Gastroesophageal sphincter (tissue), 3 donors: ENCODE results near the gene MARK2.

ENCODE experiments used
- POLR2A ChIP-seq, 2 donors: fragments of 450-650 bp; IDR thresholded peaks; one replicate each; pipeline ENCODE4 v1.6.1; 2017; ENCODE audit warnings: antibody characterized with exemption in 2 of 2, mild to moderate bottlenecking in 2 of 2, moderate library complexity in 1 of 2
- POLR2AphosphoS5 ChIP-seq: sonication (generic); formaldehyde crosslinking; IDR thresholded peaks from one replicate; pipeline ENCODE4 v1.6.1; 2017; ENCODE audit warnings: antibody characterized with exemption
- TF ChIP-seq, protein P1 (sequence below), 4 experiments: fragments of 200-600 bp in 2 of 4; fragments of 450-650 bp in 2 of 4; sonication (generic) in 1 of 4; IDR thresholded peaks; one replicate each; pipeline ENCODE4 v1.5.1; 2017 to 2019; ENCODE audit warnings: antibody characterized with exemption in 4 of 4, mild to moderate bottlenecking in 2 of 4, moderate library complexity in 2 of 4

DNA sequence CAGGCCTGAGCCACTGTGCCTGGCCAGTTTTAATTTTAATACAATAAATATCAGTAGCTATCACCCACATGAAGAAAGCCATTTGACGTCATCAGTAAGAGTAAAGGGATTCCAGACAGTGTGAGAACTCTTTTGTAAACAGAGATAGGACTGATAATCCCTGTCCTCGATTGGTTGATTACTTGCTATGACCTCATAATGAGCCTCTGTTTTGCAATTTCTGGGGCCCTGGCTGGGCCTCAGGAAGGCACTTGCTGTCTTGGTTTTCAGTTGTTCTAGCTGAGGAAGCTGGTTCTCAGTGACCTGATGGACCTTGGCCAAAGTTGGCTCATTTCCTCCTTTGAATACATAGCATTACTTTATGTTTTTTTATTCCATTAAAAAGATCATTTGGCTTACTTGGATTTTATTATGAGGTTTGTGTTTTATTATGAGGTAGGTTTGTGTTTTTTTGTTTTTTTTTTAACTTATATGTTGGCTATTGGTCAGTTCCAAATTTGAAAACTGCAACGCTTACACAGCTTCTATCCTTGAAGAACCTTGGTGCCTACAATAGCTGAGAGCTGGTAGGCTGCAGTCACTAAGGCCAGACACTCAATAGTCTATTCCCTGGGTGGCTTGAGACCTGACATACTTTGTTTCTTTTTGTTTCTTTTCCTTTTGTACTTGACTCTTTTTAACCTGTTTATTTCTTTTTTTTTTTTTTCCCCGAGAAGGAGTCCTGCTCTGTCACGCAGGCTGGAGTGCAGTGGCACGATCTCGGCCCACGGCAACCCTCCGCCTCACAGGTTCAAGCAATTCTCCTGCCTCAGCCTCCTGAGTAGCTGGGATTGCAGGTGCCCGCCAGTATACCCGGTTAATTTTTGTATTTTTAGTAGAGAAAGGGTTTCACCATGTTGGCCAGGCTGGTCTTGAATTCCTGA lies 20.0 kb downstream of the MARK2 start:
- no peak for TF ChIP-seq POLR2A (IDR thresholded peaks at IDR 0.05)
- TF ChIP-seq POLR2AphosphoS5, result no peak
- TF ChIP-seq, protein P1, sequence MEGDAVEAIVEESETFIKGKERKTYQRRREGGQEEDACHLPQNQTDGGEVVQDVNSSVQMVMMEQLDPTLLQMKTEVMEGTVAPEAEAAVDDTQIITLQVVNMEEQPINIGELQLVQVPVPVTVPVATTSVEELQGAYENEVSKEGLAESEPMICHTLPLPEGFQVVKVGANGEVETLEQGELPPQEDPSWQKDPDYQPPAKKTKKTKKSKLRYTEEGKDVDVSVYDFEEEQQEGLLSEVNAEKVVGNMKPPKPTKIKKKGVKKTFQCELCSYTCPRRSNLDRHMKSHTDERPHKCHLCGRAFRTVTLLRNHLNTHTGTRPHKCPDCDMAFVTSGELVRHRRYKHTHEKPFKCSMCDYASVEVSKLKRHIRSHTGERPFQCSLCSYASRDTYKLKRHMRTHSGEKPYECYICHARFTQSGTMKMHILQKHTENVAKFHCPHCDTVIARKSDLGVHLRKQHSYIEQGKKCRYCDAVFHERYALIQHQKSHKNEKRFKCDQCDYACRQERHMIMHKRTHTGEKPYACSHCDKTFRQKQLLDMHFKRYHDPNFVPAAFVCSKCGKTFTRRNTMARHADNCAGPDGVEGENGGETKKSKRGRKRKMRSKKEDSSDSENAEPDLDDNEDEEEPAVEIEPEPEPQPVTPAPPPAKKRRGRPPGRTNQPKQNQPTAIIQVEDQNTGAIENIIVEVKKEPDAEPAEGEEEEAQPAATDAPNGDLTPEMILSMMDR (IDR thresholded peaks at IDR 0.05), result no peak
